Mesendoderm (in vitro differentiated cells): ENCODE results near the gene CRACDL.

Experiments used
- DNase-seq: peaks from one replicate; pipeline ENCODE4 v3.0.0; 2013
- H2AK5ac ChIP-seq: 2 replicates; pipeline ENCODE4 v1.6.1; 2013; ENCODE audit warnings: low read length, inconsistent platforms
- H2BK120ac ChIP-seq: 2 replicates; pipeline ENCODE4 v1.6.1; 2013; ENCODE audit warnings: low read depth, mild to moderate bottlenecking, low read length, moderate library complexity, mixed read lengths
- H2BK15ac ChIP-seq: replicated peaks from 2 replicates; pipeline ENCODE4 v1.6.1; 2013; ENCODE audit warnings: low read depth, mild to moderate bottlenecking, moderate library complexity
- H2BK5ac ChIP-seq: 2 replicates; pipeline ENCODE4 v1.6.1; 2013; ENCODE audit warnings: low read length, inconsistent platforms
- H3K18ac ChIP-seq: 2 replicates; pipeline ENCODE4 v1.6.1; 2013; ENCODE audit warnings: mild to moderate bottlenecking, low read length, mixed read lengths
- H3K23ac ChIP-seq: one replicate; pipeline ENCODE4 v1.6.1; 2013; ENCODE audit warnings: low read length
- H3K27ac ChIP-seq: 2 replicates; pipeline ENCODE4 v1.5.1; 2013; ENCODE audit warnings: low read depth, mild to moderate bottlenecking, inconsistent platforms, low read length, moderate library complexity
- H3K27me3 ChIP-seq: 2 replicates; pipeline ENCODE4 v1.6.1; 2013; ENCODE audit warnings: low read length, control low read depth, mild to moderate bottlenecking, inconsistent platforms; ENCODE audit not compliant: insufficient read depth, poor library complexity
- H3K36me3 ChIP-seq: 2 replicates; pipeline ENCODE4 v1.6.1; 2013; ENCODE audit warnings: low read length, inconsistent platforms; ENCODE audit not compliant: control insufficient read depth, insufficient read depth
- H3K4ac ChIP-seq: one replicate; pipeline ENCODE4 v1.6.1; 2013; ENCODE audit warnings: low read depth, mild to moderate bottlenecking, low read length, moderate library complexity
- H3K4me1 ChIP-seq: 2 replicates; pipeline ENCODE4 v1.6.1; 2013; ENCODE audit warnings: low read depth, low read length, inconsistent platforms; ENCODE audit not compliant: control insufficient read depth
- H3K4me2 ChIP-seq: 2 replicates; pipeline ENCODE4 v1.6.1; 2013; ENCODE audit warnings: low read length
- H3K4me3 ChIP-seq: 2 replicates; pipeline ENCODE4 v1.5.1; 2013; ENCODE audit warnings: mild to moderate bottlenecking, low read length
- H3K56ac ChIP-seq: one replicate; pipeline ENCODE4 v1.6.1; 2013; ENCODE audit warnings: low read length
- H3K79me1 ChIP-seq: 2 replicates; pipeline ENCODE4 v1.6.1; 2013; ENCODE audit warnings: low read length, inconsistent platforms
- H3K79me2 ChIP-seq: 2 replicates; pipeline ENCODE4 v1.6.1; 2013; ENCODE audit warnings: mild to moderate bottlenecking, low read length; ENCODE audit not compliant: control insufficient read depth, insufficient read depth
- H3K9ac ChIP-seq: 2 replicates; pipeline ENCODE4 v1.6.1; 2013; ENCODE audit warnings: low read length, inconsistent platforms
- H4K5ac ChIP-seq: one replicate; pipeline ENCODE4 v1.6.1; 2013; ENCODE audit warnings: low read length
- H4K8ac ChIP-seq: one replicate; pipeline ENCODE4 v1.6.1; 2013; ENCODE audit warnings: low read depth, mild to moderate bottlenecking, control low read depth, low read length, moderate library complexity
- WGBS: extraction: QIAGEN DNeasy Blood & Tissue Kit; methylation state at CpG from one replicate; pipeline ENCODE4 v1.1.7; 2013; ENCODE audit warnings: low lambda C conversion rate, missing lambda C conversion rate; ENCODE audit not compliant: insufficient coverage; ENCODE audit errors: extremely low coverage; 5-methylcytosine and 5-hydroxymethylcytosine counted together

The CRACDL gene

DNA sequence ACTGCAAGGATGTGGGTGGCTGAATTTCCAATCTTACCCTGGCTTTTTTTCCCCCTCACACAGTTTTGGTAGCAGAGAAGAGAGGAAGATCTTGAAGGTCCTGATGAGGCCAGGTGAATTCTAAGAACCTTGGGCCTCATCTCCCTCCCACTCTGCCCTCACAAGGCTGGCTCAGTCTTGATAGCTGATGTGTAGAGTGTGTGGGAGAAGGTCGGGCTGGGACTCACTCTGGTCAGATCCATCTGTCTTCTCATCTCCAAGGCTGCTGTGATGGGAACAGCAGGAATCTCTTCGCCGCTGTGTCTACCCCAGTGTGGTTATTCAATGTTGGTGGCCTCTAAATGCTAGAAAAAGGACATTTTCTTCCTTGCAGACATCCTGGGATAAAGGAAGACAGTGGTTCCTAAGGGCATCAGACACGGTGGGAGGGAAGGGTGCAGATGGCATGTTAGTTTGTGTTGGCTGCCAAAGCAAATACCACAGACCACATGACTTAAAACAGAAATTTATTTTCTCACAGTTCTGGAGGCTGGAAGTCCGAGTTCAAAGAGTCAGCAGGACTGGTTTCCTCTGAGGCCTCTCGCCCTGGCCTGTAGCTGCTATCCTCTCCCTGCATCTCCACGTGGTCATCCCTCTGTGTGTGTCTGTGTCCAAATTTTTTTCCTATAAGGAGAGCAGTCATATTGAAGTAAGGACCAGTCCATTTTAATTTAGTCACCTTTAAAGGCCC is 167.5 kb downstream of the CRACDL start:
- no peak overlapping the region for H4K8ac ChIP-seq
- H2AK5ac ChIP-seq, result no peak overlapping the region
- no peak overlapping the region for H3K56ac ChIP-seq
- no peak overlapping the region for H2BK5ac ChIP-seq
- H3K4me3 ChIP-seq, result no peak overlapping the region
- no peak overlapping the region for H3K4ac ChIP-seq
- H3K79me2 ChIP-seq, result no peaks in the 10 kb centered on the region
- no peak for DNase-seq
- H3K4me1 ChIP-seq, result no peaks in the 10 kb centered on the region
- H3K27ac ChIP-seq, result no peak overlapping the region
- no peak overlapping the region for H2BK15ac ChIP-seq
- H3K23ac ChIP-seq, result no peak overlapping the region
- no peaks in the 10 kb centered on the region for H3K79me1 ChIP-seq
- H3K27me3 ChIP-seq, result no peaks in the 10 kb centered on the region
- H3K9ac ChIP-seq, result no peak overlapping the region
- no peaks in the 10 kb centered on the region for H3K36me3 ChIP-seq
- H3K18ac ChIP-seq, result no peak overlapping the region
- no peak overlapping the region for H4K5ac ChIP-seq
- no peak overlapping the region for H2BK120ac ChIP-seq
- WGBS, result no CpG with 5 or more reads among the region's 7 CpGs
- H3K4me2 ChIP-seq, result no peak overlapping the region

DNA sequence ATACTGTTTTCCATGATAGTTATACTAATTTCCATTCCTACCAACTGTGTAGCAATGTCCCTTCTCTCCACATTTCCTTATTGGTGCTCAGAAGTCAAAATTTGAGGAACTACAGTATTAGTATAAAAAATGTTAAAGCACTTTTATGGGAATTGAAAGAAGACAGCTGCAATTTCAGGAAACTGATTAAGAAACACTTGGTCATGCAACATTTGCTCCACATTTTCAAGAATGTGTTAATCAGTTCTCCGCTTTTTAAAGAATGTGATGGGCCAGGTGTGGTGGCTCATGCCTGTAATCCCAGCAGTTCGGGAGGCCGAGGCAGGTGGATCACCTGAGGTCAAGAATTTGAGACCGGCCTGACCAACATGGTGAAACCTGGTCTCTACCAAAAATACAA is 171.5 kb downstream of the CRACDL start:
- no peaks in the 10 kb centered on the region for H3K79me1 ChIP-seq
- no peak overlapping the region for H3K56ac ChIP-seq
- H3K27me3 ChIP-seq, result no peaks in the 10 kb centered on the region
- no peak overlapping the region for H3K4me2 ChIP-seq
- H3K4ac ChIP-seq, result no peak overlapping the region
- H2BK5ac ChIP-seq, result no peak overlapping the region
- H3K27ac ChIP-seq, result no peak overlapping the region
- H2AK5ac ChIP-seq, result no peak overlapping the region
- H3K18ac ChIP-seq, result no peak overlapping the region
- no peaks in the 10 kb centered on the region for H3K4me1 ChIP-seq
- no peak overlapping the region for H3K4me3 ChIP-seq
- H2BK120ac ChIP-seq, result no peak overlapping the region
- H4K5ac ChIP-seq, result no peak overlapping the region
- H3K36me3 ChIP-seq, result no peaks in the 10 kb centered on the region
- H4K8ac ChIP-seq, result no peak overlapping the region
- no peak overlapping the region for H3K23ac ChIP-seq
- no peaks in the 10 kb centered on the region for H3K79me2 ChIP-seq
- DNase-seq, result no peak
- H3K9ac ChIP-seq, result no peak overlapping the region
- H2BK15ac ChIP-seq, result no peak overlapping the region
- no CpG with 5 or more reads among the region's 4 CpGs for whole genome bisulfite sequencing

- Histone ChIP-seq H3K18ac (no peak overlapping the region), H4K8ac (no peak overlapping the region), H3K4me2 (no peak overlapping the region), H2BK120ac (no peak overlapping the region), H3K23ac (no peak overlapping the region), H3K56ac (no peak overlapping the region), H3K4me1 (no peaks in the 10 kb centered on the region), H3K9ac (no peak overlapping the region), H3K79me2 (no peaks in the 10 kb centered on the region), H3K4me3 (no peak overlapping the region), H3K4ac (no peak overlapping the region), H2BK15ac (no peak overlapping the region), H3K27me3 (no peaks in the 10 kb centered on the region), H3K27ac (no peak overlapping the region), H2BK5ac (no peak overlapping the region), H3K36me3 (no peaks in the 10 kb centered on the region), H3K79me1 (no peaks in the 10 kb centered on the region), H4K5ac (no peak overlapping the region), H2AK5ac (no peak overlapping the region)
- DNase-seq, result no peak
- no CpG with 5 or more reads among the region's 6 CpGs for WGBS
These were observed 172.6 kb downstream of the CRACDL start for GRCh38 chr2:98763209-98763951.

- H3K4me3 ChIP-seq, result no peak overlapping the region
- H2BK15ac ChIP-seq, result no peak overlapping the region
- H4K5ac ChIP-seq, result no peak overlapping the region
- no peak overlapping the region for H3K18ac ChIP-seq
- H3K9ac ChIP-seq, result no peak overlapping the region
- no peak overlapping the region for H3K4me2 ChIP-seq
- no peak overlapping the region for H4K8ac ChIP-seq
- no peak overlapping the region for H3K23ac ChIP-seq
- H2BK5ac ChIP-seq, result no peak overlapping the region
- H3K79me1 ChIP-seq, result no peaks in the 10 kb centered on the region
- no peak overlapping the region for H3K56ac ChIP-seq
- H3K27ac ChIP-seq, result no peak overlapping the region
- H2BK120ac ChIP-seq, result no peak overlapping the region
- H3K36me3 ChIP-seq, result no peaks in the 10 kb centered on the region
- no peaks in the 10 kb centered on the region for H3K79me2 ChIP-seq
- no peaks in the 10 kb centered on the region for H3K4me1 ChIP-seq
- H3K4ac ChIP-seq, result no peak overlapping the region
- no peak for DNase-seq
- H3K27me3 ChIP-seq, result no peaks in the 10 kb centered on the region
- no peak overlapping the region for H2AK5ac ChIP-seq
- no CpG with 5 or more reads among the region's 6 CpGs for WGBS
These were observed 174.1 kb downstream of the CRACDL start for GRCh38 chr2:98761909-98762308.

- DNase-seq, result no peak
- WGBS, result no CpG with 5 or more reads among the region's 9 CpGs
- H3K27ac ChIP-seq, result no peak overlapping the region
- no peak overlapping the region for H4K8ac ChIP-seq
- no peaks in the 10 kb centered on the region for H3K27me3 ChIP-seq
- H2BK120ac ChIP-seq, result no peak overlapping the region
- no peak overlapping the region for H3K18ac ChIP-seq
- no peak overlapping the region for H2BK15ac ChIP-seq
- H2BK5ac ChIP-seq, result no peak overlapping the region
- H4K5ac ChIP-seq, result no peak overlapping the region
- H3K4me1 ChIP-seq, result no peaks in the 10 kb centered on the region
- H3K4me3 ChIP-seq, result no peak overlapping the region
- no peak overlapping the region for H3K23ac ChIP-seq
- no peak overlapping the region for H3K4me2 ChIP-seq
- H3K36me3 ChIP-seq, result no peaks in the 10 kb centered on the region
- H2AK5ac ChIP-seq, result no peak overlapping the region
- no peaks in the 10 kb centered on the region for H3K79me1 ChIP-seq
- H3K56ac ChIP-seq, result no peak overlapping the region
- no peak overlapping the region for H3K4ac ChIP-seq
- no peak overlapping the region for H3K9ac ChIP-seq
- no peaks in the 10 kb centered on the region for H3K79me2 ChIP-seq
These were observed 174.7 kb downstream of the CRACDL start for GRCh38 chr2:98761267-98761781.
